Ishikawa (cell line): Measurements from ENCODE around the gene ADGRG3.

ENCODE experiments used
- CEBPB ChIP-seq: IDR thresholded peaks from 2 replicates; pipeline ENCODE4 v1.6.1; 2012
- CREB1 ChIP-seq: IDR thresholded peaks from 2 replicates; pipeline ENCODE4 v1.6.1; 2012; ENCODE audit warnings: low read depth
- EP300 ChIP-seq: IDR thresholded peaks from 2 replicates; pipeline ENCODE4 v1.6.1; 2012; ENCODE audit warnings: borderline replicate concordance
- RAD21 ChIP-seq: IDR thresholded peaks from 2 replicates; pipeline ENCODE4 v1.6.1; 2012; ENCODE audit warnings: low read depth
- TAF1 ChIP-seq: IDR thresholded peaks from 2 replicates; pipeline ENCODE4 v1.6.1; 2012; ENCODE audit warnings: low read depth, mild to moderate bottlenecking
- YY1 ChIP-seq: IDR thresholded peaks from 2 replicates; pipeline ENCODE4 v1.6.1; 2012; ENCODE audit warnings: low read depth
- TF ChIP-seq, protein P1 (sequence below): IDR thresholded peaks from 2 replicates; pipeline ENCODE4 v1.6.1; 2012
- TF ChIP-seq, protein P2 (sequence below): IDR thresholded peaks from 2 replicates; pipeline ENCODE4 v1.6.1; 2012; ENCODE audit warnings: low read depth, mild to moderate bottlenecking
- TF ChIP-seq, protein P3 (sequence below): IDR thresholded peaks from 2 replicates; pipeline ENCODE4 v1.6.1; 2012

DNA sequence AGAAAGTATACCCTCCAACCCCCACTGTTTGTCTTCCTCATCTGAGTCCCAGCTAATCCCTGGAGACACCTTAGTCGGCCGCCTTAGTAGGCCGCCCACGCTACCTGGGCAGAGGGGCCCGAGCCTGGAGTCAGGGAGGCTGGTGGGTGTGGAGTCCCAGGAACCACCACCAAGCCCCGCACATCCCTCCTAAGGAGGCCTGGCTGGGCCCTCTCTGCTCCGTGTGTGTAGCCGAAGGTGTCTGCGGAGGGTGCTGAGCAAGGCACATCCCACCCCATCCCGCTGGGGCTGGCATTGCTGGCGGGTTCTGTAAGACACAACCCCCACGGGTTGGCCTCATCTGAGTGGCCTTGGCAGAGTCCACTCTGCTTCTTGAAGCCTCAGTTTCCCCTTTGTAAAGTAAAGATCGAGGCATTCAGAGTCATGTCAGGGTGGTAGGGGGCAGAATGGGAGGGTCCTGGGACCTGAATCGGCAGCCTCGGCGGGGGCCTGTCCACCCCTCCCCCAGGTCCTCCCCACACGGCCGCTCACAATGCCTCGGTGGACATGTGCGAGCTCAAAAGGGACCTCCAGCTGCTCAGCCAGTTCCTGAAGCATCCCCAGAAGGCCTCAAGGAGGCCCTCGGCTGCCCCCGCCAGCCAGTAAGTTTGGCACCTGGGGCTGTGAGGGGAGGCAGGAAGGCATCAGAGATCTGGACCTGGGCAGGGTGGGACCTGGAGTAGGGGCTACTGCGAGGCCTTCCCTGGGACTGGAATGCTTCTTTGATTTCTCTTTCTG is 15.2 kb upstream of the ADGRG3 start:
- TF ChIP-seq YY1 (no peak), RAD21 (no peak), EP300 (no peak), CEBPB (no peak), TAF1 (no peak), CREB1 (no peak)
- TF ChIP-seq, protein P1, sequence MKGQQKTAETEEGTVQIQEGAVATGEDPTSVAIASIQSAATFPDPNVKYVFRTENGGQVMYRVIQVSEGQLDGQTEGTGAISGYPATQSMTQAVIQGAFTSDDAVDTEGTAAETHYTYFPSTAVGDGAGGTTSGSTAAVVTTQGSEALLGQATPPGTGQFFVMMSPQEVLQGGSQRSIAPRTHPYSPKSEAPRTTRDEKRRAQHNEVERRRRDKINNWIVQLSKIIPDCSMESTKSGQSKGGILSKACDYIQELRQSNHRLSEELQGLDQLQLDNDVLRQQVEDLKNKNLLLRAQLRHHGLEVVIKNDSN = no peak
- TF ChIP-seq, protein P2, sequence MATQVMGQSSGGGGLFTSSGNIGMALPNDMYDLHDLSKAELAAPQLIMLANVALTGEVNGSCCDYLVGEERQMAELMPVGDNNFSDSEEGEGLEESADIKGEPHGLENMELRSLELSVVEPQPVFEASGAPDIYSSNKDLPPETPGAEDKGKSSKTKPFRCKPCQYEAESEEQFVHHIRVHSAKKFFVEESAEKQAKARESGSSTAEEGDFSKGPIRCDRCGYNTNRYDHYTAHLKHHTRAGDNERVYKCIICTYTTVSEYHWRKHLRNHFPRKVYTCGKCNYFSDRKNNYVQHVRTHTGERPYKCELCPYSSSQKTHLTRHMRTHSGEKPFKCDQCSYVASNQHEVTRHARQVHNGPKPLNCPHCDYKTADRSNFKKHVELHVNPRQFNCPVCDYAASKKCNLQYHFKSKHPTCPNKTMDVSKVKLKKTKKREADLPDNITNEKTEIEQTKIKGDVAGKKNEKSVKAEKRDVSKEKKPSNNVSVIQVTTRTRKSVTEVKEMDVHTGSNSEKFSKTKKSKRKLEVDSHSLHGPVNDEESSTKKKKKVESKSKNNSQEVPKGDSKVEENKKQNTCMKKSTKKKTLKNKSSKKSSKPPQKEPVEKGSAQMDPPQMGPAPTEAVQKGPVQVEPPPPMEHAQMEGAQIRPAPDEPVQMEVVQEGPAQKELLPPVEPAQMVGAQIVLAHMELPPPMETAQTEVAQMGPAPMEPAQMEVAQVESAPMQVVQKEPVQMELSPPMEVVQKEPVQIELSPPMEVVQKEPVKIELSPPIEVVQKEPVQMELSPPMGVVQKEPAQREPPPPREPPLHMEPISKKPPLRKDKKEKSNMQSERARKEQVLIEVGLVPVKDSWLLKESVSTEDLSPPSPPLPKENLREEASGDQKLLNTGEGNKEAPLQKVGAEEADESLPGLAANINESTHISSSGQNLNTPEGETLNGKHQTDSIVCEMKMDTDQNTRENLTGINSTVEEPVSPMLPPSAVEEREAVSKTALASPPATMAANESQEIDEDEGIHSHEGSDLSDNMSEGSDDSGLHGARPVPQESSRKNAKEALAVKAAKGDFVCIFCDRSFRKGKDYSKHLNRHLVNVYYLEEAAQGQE = no peak
- TF ChIP-seq, protein P3, sequence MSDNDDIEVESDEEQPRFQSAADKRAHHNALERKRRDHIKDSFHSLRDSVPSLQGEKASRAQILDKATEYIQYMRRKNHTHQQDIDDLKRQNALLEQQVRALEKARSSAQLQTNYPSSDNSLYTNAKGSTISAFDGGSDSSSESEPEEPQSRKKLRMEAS = no peak
